ENCODE results near the gene SYCP1. TPM values are rescaled to one million over a fixed set of nuclear protein-coding genes. Genes with fewer than 3 reads are reported as not detected.

Gene SYCP1
- total and polyA plus RNA-seq, 2 donors = 0.05 to 0.07 TPM

- no peaks in the 10 kb centered on the region for H3K36me3 ChIP-seq (ENCODE audit: control insufficient read depth in 2 of 2, insufficient read depth in 2 of 2, low read length in 1 of 2)
- no peaks in the 10 kb centered on the region for H3K27me3 ChIP-seq (ENCODE audit: control insufficient read depth in 2 of 2, insufficient read depth in 1 of 2, low read length in 1 of 2)
- H3K4me3 ChIP-seq (ENCODE audit: low read length in 2 of 2) = no peak overlapping the region
- WGBS = 91% methylated on average over 1 of the region's 1 CpG
- no peak overlapping the region for H3K27ac ChIP-seq (ENCODE audit: low read depth in 1 of 2, low read length in 1 of 2)
- H3K9me3 ChIP-seq (ENCODE audit: control insufficient read depth in 2 of 2, insufficient read depth in 1 of 2, low read length in 1 of 2) = peaks cover 0 to 2% of the 10 kb centered on the region in 2 donors
- H3K4me1 ChIP-seq (ENCODE audit: control insufficient read depth in 2 of 2, insufficient read depth in 2 of 2, low read length in 2 of 2) = no peaks in the 10 kb centered on the region
- DNase-seq (ENCODE audit: low read depth in 6 of 9, low spot score in 9 of 9) = no peak
Observed at GRCh38 chr1:114927401-114927800, 72.7 kb downstream of the SYCP1 start.

- Histone ChIP-seq H3K36me3 (ENCODE audit: control insufficient read depth in 2 of 2, insufficient read depth in 2 of 2, low read length in 1 of 2) (no peaks in the 10 kb centered on the region), H3K27ac (ENCODE audit: low read depth in 1 of 2, low read length in 1 of 2) (no peak overlapping the region), H3K9me3 (ENCODE audit: control insufficient read depth in 2 of 2, insufficient read depth in 1 of 2, low read length in 1 of 2) (no peaks in the 10 kb centered on the region), H3K4me1 (ENCODE audit: control insufficient read depth in 2 of 2, insufficient read depth in 2 of 2, low read length in 2 of 2) (no peaks in the 10 kb centered on the region), H3K4me3 (ENCODE audit: low read length in 2 of 2) (no peak overlapping the region), H3K27me3 (ENCODE audit: control insufficient read depth in 2 of 2, insufficient read depth in 1 of 2, low read length in 1 of 2) (no peaks in the 10 kb centered on the region)
- WGBS = 93% methylated on average over 1 of the region's 1 CpG
- DNase-seq (ENCODE audit: low read depth in 6 of 9, low spot score in 9 of 9) = no peak
Observed at GRCh38 chr1:114956570-114956969, 101.9 kb downstream of the SYCP1 start.

- no peak overlapping the region for H3K27ac ChIP-seq (ENCODE audit: low read depth in 1 of 2, low read length in 1 of 2)
- no peaks in the 10 kb centered on the region for H3K27me3 ChIP-seq (ENCODE audit: control insufficient read depth in 2 of 2, insufficient read depth in 1 of 2, low read length in 1 of 2)
- DNase-seq (ENCODE audit: low read depth in 6 of 9, low spot score in 9 of 9) = no peak
- H3K36me3 ChIP-seq (ENCODE audit: control insufficient read depth in 2 of 2, insufficient read depth in 2 of 2, low read length in 1 of 2) = no peaks in the 10 kb centered on the region
- H3K9me3 ChIP-seq (ENCODE audit: control insufficient read depth in 2 of 2, insufficient read depth in 1 of 2, low read length in 1 of 2) = no peaks in the 10 kb centered on the region
- no peaks in the 10 kb centered on the region for H3K4me1 ChIP-seq (ENCODE audit: control insufficient read depth in 2 of 2, insufficient read depth in 2 of 2, low read length in 2 of 2)
- no peak overlapping the region for H3K4me3 ChIP-seq (ENCODE audit: low read length in 2 of 2)
Observed at GRCh38 chr1:114959423-114959822, 104.8 kb downstream of the SYCP1 start.

- WGBS = 98% methylated on average over 1 of the region's 1 CpG
- H3K36me3 ChIP-seq (ENCODE audit: control insufficient read depth in 2 of 2, insufficient read depth in 2 of 2, low read length in 1 of 2) = no peaks in the 10 kb centered on the region
- no peak for DNase-seq (ENCODE audit: low read depth in 6 of 9, low spot score in 9 of 9)
Observed at GRCh38 chr1:114976891-114977290, 122.2 kb downstream of the SYCP1 start.

GRCh38 chr1:114979278-114979891, 124.7 kb downstream of the SYCP1 start:
- Histone ChIP-seq H3K27me3 (ENCODE audit: control insufficient read depth in 2 of 2, insufficient read depth in 1 of 2, low read length in 1 of 2) (no peaks in the 10 kb centered on the region), H3K9me3 (ENCODE audit: control insufficient read depth in 2 of 2, insufficient read depth in 1 of 2, low read length in 1 of 2) (no peaks in the 10 kb centered on the region), H3K36me3 (ENCODE audit: control insufficient read depth in 2 of 2, insufficient read depth in 2 of 2, low read length in 1 of 2) (no peaks in the 10 kb centered on the region), H3K4me3 (ENCODE audit: low read length in 2 of 2) (no peak overlapping the region), H3K27ac (ENCODE audit: low read depth in 1 of 2, low read length in 1 of 2) (no peak overlapping the region), H3K4me1 (ENCODE audit: control insufficient read depth in 2 of 2, insufficient read depth in 2 of 2, low read length in 2 of 2) (no peaks in the 10 kb centered on the region)
- 47% methylated on average over 4 of the region's 4 CpGs for WGBS
- DNase-seq (ENCODE audit: low read depth in 6 of 9, low spot score in 9 of 9) = peak; percentile 10 to 76 (median 48)

More at GRCh38 chr1:114976891-114977290, 122.2 kb downstream of the SYCP1 start:
- Histone ChIP-seq H3K9me3 (ENCODE audit: control insufficient read depth in 2 of 2, insufficient read depth in 1 of 2, low read length in 1 of 2) (no peaks in the 10 kb centered on the region), H3K27me3 (ENCODE audit: control insufficient read depth in 2 of 2, insufficient read depth in 1 of 2, low read length in 1 of 2) (no peaks in the 10 kb centered on the region), H3K4me3 (ENCODE audit: low read length in 2 of 2) (no peak overlapping the region), H3K27ac (ENCODE audit: low read depth in 1 of 2, low read length in 1 of 2) (no peak overlapping the region), H3K4me1 (ENCODE audit: control insufficient read depth in 2 of 2, insufficient read depth in 2 of 2, low read length in 2 of 2) (no peaks in the 10 kb centered on the region)

GRCh38 chr1:114982251-114982650, 127.6 kb downstream of the SYCP1 start:
- Histone ChIP-seq H3K4me1 (ENCODE audit: control insufficient read depth in 2 of 2, insufficient read depth in 2 of 2, low read length in 2 of 2) (no peaks in the 10 kb centered on the region), H3K27me3 (ENCODE audit: control insufficient read depth in 2 of 2, insufficient read depth in 1 of 2, low read length in 1 of 2) (no peaks in the 10 kb centered on the region), H3K27ac (ENCODE audit: low read depth in 1 of 2, low read length in 1 of 2) (no peak overlapping the region), H3K9me3 (ENCODE audit: control insufficient read depth in 2 of 2, insufficient read depth in 1 of 2, low read length in 1 of 2) (no peaks in the 10 kb centered on the region), H3K36me3 (ENCODE audit: control insufficient read depth in 2 of 2, insufficient read depth in 2 of 2, low read length in 1 of 2) (no peaks in the 10 kb centered on the region), H3K4me3 (ENCODE audit: low read length in 2 of 2) (no peak overlapping the region)
- 44% methylated on average over 1 of the region's 1 CpG for WGBS
- DNase-seq (ENCODE audit: low read depth in 6 of 9, low spot score in 9 of 9) = no peak

- H3K36me3 ChIP-seq (ENCODE audit: control insufficient read depth in 2 of 2, insufficient read depth in 2 of 2, low read length in 1 of 2) = no peaks in the 10 kb centered on the region
- H3K27me3 ChIP-seq (ENCODE audit: control insufficient read depth in 2 of 2, insufficient read depth in 1 of 2, low read length in 1 of 2) = no peaks in the 10 kb centered on the region
- H3K27ac ChIP-seq (ENCODE audit: low read depth in 1 of 2, low read length in 1 of 2) = no peak overlapping the region
- no peak overlapping the region for H3K4me3 ChIP-seq (ENCODE audit: low read length in 2 of 2)
- DNase-seq (ENCODE audit: low read depth in 6 of 9, low spot score in 9 of 9) = no peak
- H3K4me1 ChIP-seq (ENCODE audit: control insufficient read depth in 2 of 2, insufficient read depth in 2 of 2, low read length in 2 of 2) = no peaks in the 10 kb centered on the region
- H3K9me3 ChIP-seq (ENCODE audit: control insufficient read depth in 2 of 2, insufficient read depth in 1 of 2, low read length in 1 of 2) = no peaks in the 10 kb centered on the region
Observed at GRCh38 chr1:114986286-114986685, 131.6 kb downstream of the SYCP1 start.

- Histone ChIP-seq H3K36me3 (ENCODE audit: control insufficient read depth in 2 of 2, insufficient read depth in 2 of 2, low read length in 1 of 2) (no peaks in the 10 kb centered on the region), H3K4me3 (ENCODE audit: low read length in 2 of 2) (no peak overlapping the region), H3K4me1 (ENCODE audit: control insufficient read depth in 2 of 2, insufficient read depth in 2 of 2, low read length in 2 of 2) (no peaks in the 10 kb centered on the region), H3K27me3 (ENCODE audit: control insufficient read depth in 2 of 2, insufficient read depth in 1 of 2, low read length in 1 of 2) (no peaks in the 10 kb centered on the region), H3K9me3 (ENCODE audit: control insufficient read depth in 2 of 2, insufficient read depth in 1 of 2, low read length in 1 of 2) (no peaks in the 10 kb centered on the region), H3K27ac (ENCODE audit: low read depth in 1 of 2, low read length in 1 of 2) (no peak overlapping the region)
- DNase-seq (ENCODE audit: low read depth in 6 of 9, low spot score in 9 of 9) = no peak
- WGBS = 98% methylated on average over 1 of the region's 1 CpG
Observed at GRCh38 chr1:114988095-114988494, 133.4 kb downstream of the SYCP1 start.

- no peaks in the 10 kb centered on the region for H3K36me3 ChIP-seq (ENCODE audit: control insufficient read depth in 2 of 2, insufficient read depth in 2 of 2, low read length in 1 of 2)
- H3K27ac ChIP-seq (ENCODE audit: low read depth in 1 of 2, low read length in 1 of 2) = no peak overlapping the region
- H3K27me3 ChIP-seq (ENCODE audit: control insufficient read depth in 2 of 2, insufficient read depth in 1 of 2, low read length in 1 of 2) = no peaks in the 10 kb centered on the region
- H3K4me3 ChIP-seq (ENCODE audit: low read length in 2 of 2) = no peak overlapping the region
- H3K9me3 ChIP-seq (ENCODE audit: control insufficient read depth in 2 of 2, insufficient read depth in 1 of 2, low read length in 1 of 2) = no peaks in the 10 kb centered on the region
- DNase-seq (ENCODE audit: low read depth in 6 of 9, low spot score in 9 of 9) = no peak
- no peaks in the 10 kb centered on the region for H3K4me1 ChIP-seq (ENCODE audit: control insufficient read depth in 2 of 2, insufficient read depth in 2 of 2, low read length in 2 of 2)
Observed at GRCh38 chr1:114997510-114998289, 143.0 kb downstream of the SYCP1 start.
